HG03457 (cell line): ENCODE results near the gene HTRA2.
"Not testable (repeated sequence)": the region's sequence is repeated elsewhere in the genome, so short reads cannot be mapped to it uniquely, and the experiment has no call there.

Experiments
- ATAC-seq: cut with Tn5 transposase; IDR thresholded peaks from one replicate; pipeline ENCODE4 v1.9.1; 2021; ENCODE audit warnings: moderate number of reproducible peaks; ENCODE audit not compliant: unreplicated experiment

Gene HTRA2

DNA sequence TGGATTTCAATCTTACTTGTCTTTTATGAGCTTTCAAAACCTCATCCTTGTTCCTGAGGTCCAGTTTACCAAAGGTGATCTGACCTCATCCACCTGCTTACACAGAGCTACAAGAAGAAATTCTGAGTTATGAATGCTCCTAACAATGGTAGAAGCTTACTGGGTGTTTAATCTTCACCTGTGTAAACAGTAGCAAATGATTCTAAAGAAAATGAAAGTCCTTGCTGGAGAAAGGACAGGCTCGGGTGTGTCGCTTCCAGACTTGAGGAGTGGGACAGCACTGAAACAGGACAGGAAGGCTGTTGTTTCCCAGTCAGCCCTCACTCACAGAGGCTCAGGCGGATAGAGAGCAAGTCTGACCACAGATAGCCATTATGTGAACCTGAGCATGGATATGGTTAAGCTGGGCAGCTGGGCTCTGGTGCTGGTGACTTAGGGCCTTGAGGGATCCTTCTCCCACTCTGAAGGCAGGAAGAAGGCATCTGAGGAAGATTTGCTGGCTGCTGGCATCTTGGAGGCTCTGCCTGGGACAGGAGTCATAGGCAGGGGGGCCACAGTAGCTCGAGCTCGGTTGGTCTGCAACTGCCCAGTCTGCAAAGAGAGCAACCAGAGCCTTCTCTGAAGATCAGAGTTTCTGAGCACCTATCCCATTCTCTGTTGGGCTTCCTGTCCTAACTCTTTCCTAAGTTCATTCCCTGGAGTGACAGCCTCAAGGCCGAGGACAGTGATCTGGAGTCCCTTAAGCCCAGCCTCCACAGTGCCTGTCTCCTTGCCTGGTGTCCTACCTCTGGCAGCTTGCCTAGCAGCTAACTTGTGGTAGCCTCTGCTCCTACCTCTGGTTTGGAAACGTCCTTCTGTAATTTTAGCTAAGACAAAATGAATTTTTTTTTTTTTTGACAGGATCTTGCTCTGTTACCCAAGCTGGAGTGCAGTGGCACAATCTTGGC, 28.8 kb downstream of the HTRA2 start:
- ATAC-seq = no peak

- ATAC-seq = no peak
These were observed 30.2 kb downstream of the HTRA2 start for GRCh38 chr2:74559912-74560311.

- ATAC-seq = no peak
These were observed 30.9 kb downstream of the HTRA2 start for GRCh38 chr2:74560591-74560990.

DNA sequence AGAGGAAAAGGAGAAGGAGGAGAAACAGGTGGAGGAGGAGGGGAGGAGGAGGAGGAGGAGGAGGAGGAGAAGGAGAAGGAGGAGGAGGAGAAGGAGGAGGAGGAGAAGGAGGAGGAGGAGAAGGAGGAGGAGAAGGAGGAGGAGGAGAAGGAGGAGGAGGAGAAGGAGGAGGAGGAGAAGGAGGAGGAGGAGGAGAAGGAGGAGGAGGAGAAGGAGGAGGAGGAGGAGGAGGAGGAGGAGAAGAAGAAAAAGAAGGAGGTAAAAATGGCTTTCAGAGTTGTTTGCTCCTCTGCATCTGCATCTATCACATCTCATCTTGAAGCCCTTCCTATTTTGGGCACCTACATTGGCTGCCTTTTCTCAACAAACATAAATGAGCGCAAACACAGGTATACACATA, 31.3 kb downstream of the HTRA2 start:
- ATAC-seq = not testable (repeated sequence)

GRCh38 chr2:74562126-74562775, 32.5 kb downstream of the HTRA2 start:
- no peak for ATAC-seq

DNA sequence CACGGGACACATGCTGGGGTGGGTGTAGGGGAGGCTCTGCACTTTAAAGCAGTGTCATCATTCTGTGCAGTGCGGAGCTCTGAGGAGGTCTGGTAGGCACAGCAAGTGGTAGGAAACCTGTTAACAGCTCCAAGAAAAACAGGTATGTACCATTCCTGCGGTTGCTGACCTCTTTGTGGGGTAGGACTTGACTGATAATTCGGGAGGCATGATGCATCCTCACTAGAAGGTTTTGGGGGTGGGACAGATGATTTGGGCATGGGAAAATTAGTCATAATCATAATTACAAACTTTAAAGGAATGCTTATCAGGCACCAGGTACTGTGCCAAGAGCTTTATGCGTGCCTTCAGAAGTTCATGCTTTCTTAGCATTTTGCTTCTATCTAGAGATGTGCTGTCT, 34.5 kb downstream of the HTRA2 start:
- no peak for ATAC-seq

DNA sequence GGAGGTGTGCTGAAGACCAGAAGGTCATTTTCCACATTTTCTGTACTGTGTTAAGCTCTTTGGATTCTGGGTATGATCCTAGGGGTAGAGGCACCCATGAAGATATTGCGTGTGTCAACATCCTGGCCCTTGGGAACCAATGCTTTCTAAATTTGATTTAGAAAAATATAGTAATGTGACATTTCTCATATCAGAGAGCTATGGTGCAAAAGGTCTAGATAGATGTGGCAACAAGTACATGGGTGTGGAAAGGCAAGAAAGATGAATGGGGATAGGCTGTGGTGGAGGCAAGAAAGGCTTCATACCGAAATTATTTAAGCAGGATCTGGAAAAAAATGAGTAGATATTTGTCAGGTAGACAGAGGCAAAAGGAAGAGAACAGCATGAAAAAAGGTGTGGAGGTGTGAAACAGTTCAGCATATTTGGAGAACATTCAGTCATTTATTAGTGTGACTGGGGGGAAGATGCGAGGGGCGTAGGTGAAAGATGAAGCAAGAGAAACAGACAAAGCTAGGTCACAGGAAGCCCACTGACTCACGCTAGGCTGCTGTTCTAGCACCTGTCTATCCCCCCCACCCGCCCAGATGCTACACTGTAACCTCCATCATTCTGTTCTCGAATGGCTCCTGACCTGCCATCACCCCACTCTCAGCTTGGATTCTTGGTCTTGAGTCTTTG, 36.5 kb downstream of the HTRA2 start:
- ATAC-seq = no peak

- ATAC-seq = no peak
These were observed 37.0 kb downstream of the HTRA2 start for GRCh38 chr2:74566754-74567085.

DNA sequence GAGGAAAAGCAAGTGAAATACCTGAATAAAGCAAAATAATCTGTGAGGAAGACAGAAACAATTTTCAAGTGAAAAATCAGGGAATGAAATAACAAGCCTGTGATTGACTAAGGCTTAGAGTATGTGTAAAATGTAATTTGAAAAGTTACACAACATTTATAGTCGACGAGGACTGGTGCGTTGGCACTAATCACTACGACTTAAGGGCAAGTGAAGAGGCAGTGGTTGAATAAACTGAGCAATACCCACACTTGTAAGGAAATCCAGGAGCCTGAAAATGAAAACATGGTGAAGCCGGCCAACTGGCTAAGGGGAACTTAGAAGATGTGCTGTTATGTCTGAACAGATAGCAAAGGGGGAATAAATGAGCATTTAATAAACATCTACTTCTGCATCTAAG, 38.1 kb downstream of the HTRA2 start:
- no peak for ATAC-seq

DNA sequence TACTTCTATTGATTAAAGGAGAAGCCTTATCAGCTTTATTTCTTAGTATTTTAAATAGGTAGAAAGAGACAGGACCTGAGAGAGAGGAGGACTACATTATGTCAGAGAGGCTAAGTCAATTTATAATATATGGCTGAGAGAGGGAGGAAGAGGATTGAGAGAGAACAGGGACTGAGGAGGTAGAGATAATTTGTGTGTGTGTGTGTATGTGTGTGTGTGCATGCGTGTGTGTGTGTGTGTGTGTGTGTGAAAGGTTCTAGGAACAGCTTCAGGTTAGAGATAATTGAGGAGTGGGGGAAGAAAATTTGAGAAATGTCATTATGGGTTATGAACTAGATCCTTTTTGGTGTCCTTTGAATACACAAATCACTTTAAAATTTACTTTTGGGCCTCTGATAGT, 40.0 kb downstream of the HTRA2 start:
- no peak for ATAC-seq

- peak; percentile 71 for ATAC-seq
These were observed 41.3 kb downstream of the HTRA2 start for GRCh38 chr2:74571058-74571457.

- ATAC-seq = no peak
These were observed 42.6 kb downstream of the HTRA2 start for GRCh38 chr2:74572178-74572925.

- ATAC-seq = no peak
These were observed 44.2 kb downstream of the HTRA2 start for GRCh38 chr2:74573747-74574562.

- ATAC-seq = no peak
These were observed 45.6 kb downstream of the HTRA2 start for GRCh38 chr2:74575320-74575719.

GRCh38 chr2:74576211-74576862, 46.6 kb downstream of the HTRA2 start:
- ATAC-seq = no peak

DNA sequence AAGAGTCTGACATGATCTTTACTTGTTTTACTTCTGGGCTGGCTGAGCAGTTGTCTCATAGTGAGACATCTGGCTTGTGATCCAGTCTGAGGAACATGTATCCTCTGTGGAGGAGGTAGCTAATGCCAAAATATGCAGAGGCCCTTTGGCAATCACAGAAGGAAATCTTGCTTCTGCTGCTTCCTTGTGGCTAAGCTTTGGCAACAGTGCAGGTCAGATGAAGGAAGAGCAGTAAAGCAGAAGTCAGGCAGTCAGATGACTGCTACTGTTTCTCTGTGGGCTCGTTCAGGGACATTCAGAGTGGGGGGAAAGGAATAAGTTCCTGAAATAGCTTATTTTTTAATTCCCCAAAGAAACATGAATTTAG, 47.1 kb downstream of the HTRA2 start:
- no peak for ATAC-seq

- no peak for ATAC-seq
These were observed 47.7 kb downstream of the HTRA2 start for GRCh38 chr2:74577448-74577847.

GRCh38 chr2:74578408-74578807, 48.7 kb downstream of the HTRA2 start:
- ATAC-seq = no peak

GRCh38 chr2:74581463-74581862, 51.7 kb downstream of the HTRA2 start:
- ATAC-seq = no peak

DNA sequence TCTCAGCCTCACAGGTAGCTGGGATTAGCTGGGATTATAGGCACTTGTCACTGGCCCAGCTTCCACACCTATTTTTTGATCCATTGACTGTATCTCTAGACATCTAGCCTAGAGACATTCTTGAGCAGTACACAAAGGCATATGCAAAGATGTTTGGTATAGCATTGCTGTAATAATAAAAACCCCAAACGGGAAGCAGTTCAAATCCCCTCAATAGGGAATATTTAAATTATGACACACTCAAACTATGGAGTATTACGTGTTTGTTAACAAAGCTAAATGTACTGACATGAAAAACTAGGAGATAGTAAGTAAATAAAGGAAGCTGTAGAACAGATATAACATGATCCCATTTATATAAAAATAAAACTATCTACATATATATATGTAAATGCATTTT, 52.5 kb downstream of the HTRA2 start:
- ATAC-seq = no peak
